HL-60 (cell line): ENCODE results near the gene PLBD2.

ENCODE experiments used
- DNase-seq, 2 experiments: peaks; one replicate each; pipeline ENCODE4 v3.0.0-alpha.2; 2010 to 2020; ENCODE audit warnings: low read depth in 1 of 2, low spot score in 1 of 2
- H3K27ac ChIP-seq: fragments of 250-450 bp; sonication (Bioruptor Pico); replicated peaks from 2 replicates; pipeline ENCODE4 v1.5.1; 2020; ENCODE audit warnings: mild to moderate bottlenecking, moderate library complexity
- H3K27me3 ChIP-seq: fragments of 250-450 bp; sonication (Bioruptor Pico); 2 replicates; pipeline ENCODE4 v1.5.1; 2021; ENCODE audit warnings: mild to moderate bottlenecking, moderate library complexity; ENCODE audit not compliant: insufficient read depth, poor library complexity, severe bottlenecking
- H3K4me3 ChIP-seq: replicated peaks from 2 replicates; pipeline ENCODE4 v1.5.1; 2011; ENCODE audit warnings: mild to moderate bottlenecking, control low read depth, low read length; ENCODE audit not compliant: insufficient read depth
- GABPA ChIP-seq: IDR thresholded peaks from 2 replicates; pipeline ENCODE4 v1.6.1; 2012; ENCODE audit warnings: low read depth
- POLR2AphosphoS5 ChIP-seq: IDR thresholded peaks from 2 replicates; pipeline ENCODE4 v1.6.1; 2012; ENCODE audit warnings: low read depth
- SPI1 ChIP-seq: IDR thresholded peaks from 2 replicates; pipeline ENCODE4 v1.6.1; 2012; ENCODE audit warnings: low read depth, mild to moderate bottlenecking, borderline replicate concordance
- TF ChIP-seq, protein P1 (sequence below): IDR thresholded peaks from 2 replicates; pipeline ENCODE4 v1.6.1; 2012; ENCODE audit warnings: low read depth; ENCODE audit not compliant: insufficient replicate concordance
- TF ChIP-seq, protein P2 (sequence below): IDR thresholded peaks from one replicate; pipeline ENCODE4 v1.5.1; 2011; ENCODE audit warnings: low read length, control low read depth, inconsistent platforms; ENCODE audit not compliant: insufficient read depth

The PLBD2 gene

DNA sequence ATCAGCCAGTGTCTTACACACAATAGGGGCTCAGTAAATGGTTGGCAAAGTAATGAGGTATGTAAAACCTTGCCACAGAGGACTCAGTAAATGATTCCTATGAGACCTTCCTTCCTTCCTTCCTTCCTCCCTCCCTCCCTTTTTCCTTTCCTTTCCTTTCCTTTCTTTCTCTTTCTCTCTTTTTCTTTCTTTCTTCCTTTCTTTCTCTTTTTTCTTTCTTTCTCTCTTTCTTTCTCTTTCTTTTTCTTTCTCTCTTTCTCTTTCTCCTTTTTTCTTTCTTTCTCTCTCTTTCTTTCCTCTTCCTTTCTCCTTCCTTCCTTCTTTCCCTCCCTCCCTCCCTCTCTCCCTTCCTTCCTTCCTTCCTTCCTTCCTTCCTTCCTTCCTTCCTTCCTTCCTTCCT is 37.8 kb downstream of the PLBD2 start:
- TF ChIP-seq, protein P1, sequence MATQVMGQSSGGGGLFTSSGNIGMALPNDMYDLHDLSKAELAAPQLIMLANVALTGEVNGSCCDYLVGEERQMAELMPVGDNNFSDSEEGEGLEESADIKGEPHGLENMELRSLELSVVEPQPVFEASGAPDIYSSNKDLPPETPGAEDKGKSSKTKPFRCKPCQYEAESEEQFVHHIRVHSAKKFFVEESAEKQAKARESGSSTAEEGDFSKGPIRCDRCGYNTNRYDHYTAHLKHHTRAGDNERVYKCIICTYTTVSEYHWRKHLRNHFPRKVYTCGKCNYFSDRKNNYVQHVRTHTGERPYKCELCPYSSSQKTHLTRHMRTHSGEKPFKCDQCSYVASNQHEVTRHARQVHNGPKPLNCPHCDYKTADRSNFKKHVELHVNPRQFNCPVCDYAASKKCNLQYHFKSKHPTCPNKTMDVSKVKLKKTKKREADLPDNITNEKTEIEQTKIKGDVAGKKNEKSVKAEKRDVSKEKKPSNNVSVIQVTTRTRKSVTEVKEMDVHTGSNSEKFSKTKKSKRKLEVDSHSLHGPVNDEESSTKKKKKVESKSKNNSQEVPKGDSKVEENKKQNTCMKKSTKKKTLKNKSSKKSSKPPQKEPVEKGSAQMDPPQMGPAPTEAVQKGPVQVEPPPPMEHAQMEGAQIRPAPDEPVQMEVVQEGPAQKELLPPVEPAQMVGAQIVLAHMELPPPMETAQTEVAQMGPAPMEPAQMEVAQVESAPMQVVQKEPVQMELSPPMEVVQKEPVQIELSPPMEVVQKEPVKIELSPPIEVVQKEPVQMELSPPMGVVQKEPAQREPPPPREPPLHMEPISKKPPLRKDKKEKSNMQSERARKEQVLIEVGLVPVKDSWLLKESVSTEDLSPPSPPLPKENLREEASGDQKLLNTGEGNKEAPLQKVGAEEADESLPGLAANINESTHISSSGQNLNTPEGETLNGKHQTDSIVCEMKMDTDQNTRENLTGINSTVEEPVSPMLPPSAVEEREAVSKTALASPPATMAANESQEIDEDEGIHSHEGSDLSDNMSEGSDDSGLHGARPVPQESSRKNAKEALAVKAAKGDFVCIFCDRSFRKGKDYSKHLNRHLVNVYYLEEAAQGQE = no peak
- TF ChIP-seq, protein P2, sequence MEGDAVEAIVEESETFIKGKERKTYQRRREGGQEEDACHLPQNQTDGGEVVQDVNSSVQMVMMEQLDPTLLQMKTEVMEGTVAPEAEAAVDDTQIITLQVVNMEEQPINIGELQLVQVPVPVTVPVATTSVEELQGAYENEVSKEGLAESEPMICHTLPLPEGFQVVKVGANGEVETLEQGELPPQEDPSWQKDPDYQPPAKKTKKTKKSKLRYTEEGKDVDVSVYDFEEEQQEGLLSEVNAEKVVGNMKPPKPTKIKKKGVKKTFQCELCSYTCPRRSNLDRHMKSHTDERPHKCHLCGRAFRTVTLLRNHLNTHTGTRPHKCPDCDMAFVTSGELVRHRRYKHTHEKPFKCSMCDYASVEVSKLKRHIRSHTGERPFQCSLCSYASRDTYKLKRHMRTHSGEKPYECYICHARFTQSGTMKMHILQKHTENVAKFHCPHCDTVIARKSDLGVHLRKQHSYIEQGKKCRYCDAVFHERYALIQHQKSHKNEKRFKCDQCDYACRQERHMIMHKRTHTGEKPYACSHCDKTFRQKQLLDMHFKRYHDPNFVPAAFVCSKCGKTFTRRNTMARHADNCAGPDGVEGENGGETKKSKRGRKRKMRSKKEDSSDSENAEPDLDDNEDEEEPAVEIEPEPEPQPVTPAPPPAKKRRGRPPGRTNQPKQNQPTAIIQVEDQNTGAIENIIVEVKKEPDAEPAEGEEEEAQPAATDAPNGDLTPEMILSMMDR = no peak
- TF ChIP-seq GABPA (no peak), SPI1 (no peak), POLR2AphosphoS5 (no peak)
- no peak for DNase-seq
- H3K27ac ChIP-seq = no peak overlapping the region
- no peak overlapping the region for H3K4me3 ChIP-seq
- no peaks in the 10 kb centered on the region for H3K27me3 ChIP-seq

DNA sequence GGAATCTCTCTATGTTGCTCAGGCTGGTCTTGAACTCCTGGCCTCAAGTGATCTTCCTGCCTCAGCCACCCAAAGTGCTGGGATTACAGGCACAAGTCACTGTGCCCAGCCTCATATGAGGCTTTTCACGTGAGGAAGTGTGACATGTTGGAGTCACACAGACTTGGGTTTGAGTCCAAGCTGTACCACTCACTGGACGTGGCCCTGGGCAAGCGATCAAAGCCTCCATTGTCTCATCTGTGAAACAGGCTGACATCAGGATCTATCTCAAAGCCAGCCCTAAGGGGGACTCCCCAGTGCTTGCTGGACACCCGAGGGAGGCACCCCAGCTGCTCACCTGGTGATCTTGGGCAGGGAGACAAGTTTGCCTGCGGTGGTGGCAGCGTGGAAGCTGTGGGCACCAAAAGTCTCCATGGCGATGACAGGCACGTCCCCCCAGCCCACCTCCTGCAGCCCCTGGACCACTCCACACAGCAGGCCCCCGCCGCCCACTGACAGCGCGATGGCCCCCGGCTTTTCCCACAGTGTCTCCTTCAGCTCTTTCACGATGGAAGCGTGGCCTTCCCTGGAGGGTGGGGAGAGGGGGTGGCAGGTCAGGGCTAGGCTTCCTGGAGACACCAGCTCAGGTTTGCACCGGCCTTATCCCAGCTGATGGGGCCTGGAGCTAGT is 38.6 kb downstream of the PLBD2 start:
- Histone ChIP-seq H3K27ac (no peak overlapping the region), H3K4me3 (no peak overlapping the region), H3K27me3 (no peaks in the 10 kb centered on the region)
- DNase-seq = no peak
- TF ChIP-seq GABPA = no peak
- TF ChIP-seq POLR2AphosphoS5 = no peak
- no peak for TF ChIP-seq SPI1
- TF ChIP-seq, protein P2 = no peak
- TF ChIP-seq, protein P1 = no peak

- H3K4me3 ChIP-seq = no peak overlapping the region
- DNase-seq = no peak
- TF ChIP-seq GABPA (no peak), SPI1 (no peak), POLR2AphosphoS5 (no peak)
- TF ChIP-seq, protein P2 = no peak
- TF ChIP-seq, protein P1 = no peak
- H3K27me3 ChIP-seq = no peaks in the 10 kb centered on the region
- no peak overlapping the region for H3K27ac ChIP-seq
Measured at GRCh38 chr12:113397497-113398197, 39.3 kb downstream of the PLBD2 start.
